ENCODE results near the gene FGF3.

The FGF3 gene

GRCh38 chr11:69804769-69805508 lies 14.3 kb downstream of the FGF3 start:
- no peak for DNase-seq (ENCODE audit: low read depth)
- no peak for TF ChIP-seq CTCF (conservative IDR thresholded peaks at IDR 0.05; ENCODE audit: control insufficient read depth, insufficient read depth, low read depth, low read length)
- H3K4me3 ChIP-seq (ENCODE audit: control insufficient read depth, low read depth, low read length), result no peak overlapping the region

GRCh38 chr11:69803604-69804218 lies 15.5 kb downstream of the FGF3 start:
- DNase-seq (ENCODE audit: low read depth), result no peak

GRCh38 chr11:69803022-69803421 lies 16.2 kb downstream of the FGF3 start:
- DNase-seq (ENCODE audit: low read depth), result no peak
- H3K4me3 ChIP-seq (ENCODE audit: control insufficient read depth, low read depth, low read length), result no peak overlapping the region
- no peak for TF ChIP-seq CTCF (conservative IDR thresholded peaks at IDR 0.05; ENCODE audit: control insufficient read depth, insufficient read depth, low read depth, low read length)

More at GRCh38 chr11:69803604-69804218, 15.5 kb downstream of the FGF3 start:
- TF ChIP-seq CTCF (conservative IDR thresholded peaks at IDR 0.05; ENCODE audit: control insufficient read depth, insufficient read depth, low read depth, low read length), result no peak
- no peak overlapping the region for H3K4me3 ChIP-seq (ENCODE audit: control insufficient read depth, low read depth, low read length)

- TF ChIP-seq CTCF (conservative IDR thresholded peaks at IDR 0.05; ENCODE audit: control insufficient read depth, insufficient read depth, low read depth, low read length), result no peak
- H3K4me3 ChIP-seq (ENCODE audit: control insufficient read depth, low read depth, low read length), result no peak overlapping the region
- DNase-seq (ENCODE audit: low read depth), result no peak
Observed at GRCh38 chr11:69802590-69802989, 16.6 kb downstream of the FGF3 start.

- H3K4me3 ChIP-seq (ENCODE audit: control insufficient read depth, low read depth, low read length), result no peak overlapping the region
- peak; percentile 57 for TF ChIP-seq CTCF (conservative IDR thresholded peaks at IDR 0.05; ENCODE audit: control insufficient read depth, insufficient read depth, low read depth, low read length)
- DNase-seq (ENCODE audit: low read depth), result no peak
Observed at GRCh38 chr11:69801513-69802335, 17.5 kb downstream of the FGF3 start.

GRCh38 chr11:69800278-69800677 lies 18.9 kb downstream of the FGF3 start:
- DNase-seq (ENCODE audit: low read depth), result no peak
- no peak for TF ChIP-seq CTCF (conservative IDR thresholded peaks at IDR 0.05; ENCODE audit: control insufficient read depth, insufficient read depth, low read depth, low read length)
- no peak overlapping the region for H3K4me3 ChIP-seq (ENCODE audit: control insufficient read depth, low read depth, low read length)
